GM19463 (cell line): Measurements from ENCODE around the gene ATRN.
A peak's percentile ranks its signal among the peaks of the same experiment; 100 is the strongest.
"Not testable (repeated sequence)": the region's sequence is repeated elsewhere in the genome, so short reads cannot be mapped to it uniquely, and the experiment has no call there.

Source experiments
- ATAC-seq: cut with Tn5 transposase; IDR thresholded peaks from one replicate; pipeline ENCODE4 v1.9.1; 2021; ENCODE audit warnings: mild to moderate bottlenecking, moderate library complexity; ENCODE audit not compliant: unreplicated experiment

ATRN gene

DNA sequence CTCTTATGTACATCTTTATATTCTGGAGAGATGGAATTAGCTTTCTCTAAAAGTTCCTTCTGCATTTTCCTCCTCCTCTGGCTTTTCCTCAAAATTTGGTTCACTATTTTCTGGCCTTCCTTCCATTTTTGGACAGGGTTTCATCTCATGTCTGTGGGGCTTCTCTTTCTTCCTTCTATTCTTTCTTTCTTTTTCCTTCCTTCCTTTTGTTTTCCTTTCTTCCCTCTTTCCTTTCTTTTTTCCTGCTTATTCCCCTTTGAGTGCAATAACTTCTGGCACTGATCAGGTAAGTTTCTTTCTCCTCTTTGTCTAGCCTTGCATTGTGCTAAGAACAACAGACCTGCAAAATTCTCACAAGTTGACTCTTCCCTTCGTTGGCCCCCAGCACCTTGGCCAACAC, 5.5 kb upstream of the ATRN start:
- no peak for ATAC-seq

DNA sequence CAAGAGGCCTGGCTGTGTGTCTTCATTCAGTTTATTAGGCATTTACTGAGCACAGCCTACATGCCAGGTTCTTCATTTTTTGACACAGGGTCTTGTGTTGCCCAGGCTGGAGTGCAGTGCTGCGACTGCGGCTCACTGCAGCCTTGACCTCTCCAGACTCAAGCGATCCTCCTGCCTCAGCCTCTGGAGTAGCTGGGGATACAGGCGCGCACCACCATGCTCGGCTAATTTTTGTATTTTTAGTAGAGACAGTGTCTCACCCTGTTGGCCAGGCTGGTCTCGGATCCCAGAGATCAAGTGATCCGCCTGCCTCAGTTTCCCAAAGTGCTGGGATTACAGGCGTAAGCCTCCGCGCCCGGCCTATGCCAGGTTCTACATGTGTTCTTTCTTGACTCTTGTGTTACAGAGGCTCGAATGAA, 601 bp upstream of the ATRN start:
- no peak for ATAC-seq

DNA sequence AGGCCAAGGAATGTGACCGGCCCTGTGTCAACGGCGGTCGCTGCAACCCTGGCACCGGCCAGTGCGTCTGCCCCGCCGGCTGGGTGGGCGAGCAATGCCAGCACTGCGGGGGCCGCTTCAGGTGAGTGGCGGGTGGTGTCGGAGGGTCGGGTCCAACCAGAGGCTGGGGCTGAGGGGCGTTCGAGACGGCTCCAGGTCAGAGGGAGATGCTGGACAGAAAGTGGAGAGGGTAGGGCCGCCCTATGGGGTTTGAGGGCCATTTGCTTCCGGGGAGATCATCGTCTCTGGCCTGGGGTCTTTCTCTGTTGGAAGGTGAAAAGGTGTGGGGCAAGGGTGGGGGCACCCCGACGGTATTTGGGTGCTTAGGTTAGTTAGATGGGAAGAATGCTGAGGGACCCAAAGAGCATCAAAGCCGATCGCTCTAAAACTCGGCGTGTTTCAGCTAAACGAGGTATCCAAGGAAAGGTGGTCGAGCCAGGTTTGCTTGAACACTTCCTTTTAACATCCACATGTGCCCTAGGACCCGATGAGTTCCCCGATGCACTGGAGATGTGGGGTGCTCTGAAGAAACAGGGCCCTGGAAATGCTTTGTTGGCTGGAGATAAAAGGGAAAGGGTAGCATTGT, 691 bp downstream of the ATRN start:
- peak; percentile 2 for ATAC-seq

DNA sequence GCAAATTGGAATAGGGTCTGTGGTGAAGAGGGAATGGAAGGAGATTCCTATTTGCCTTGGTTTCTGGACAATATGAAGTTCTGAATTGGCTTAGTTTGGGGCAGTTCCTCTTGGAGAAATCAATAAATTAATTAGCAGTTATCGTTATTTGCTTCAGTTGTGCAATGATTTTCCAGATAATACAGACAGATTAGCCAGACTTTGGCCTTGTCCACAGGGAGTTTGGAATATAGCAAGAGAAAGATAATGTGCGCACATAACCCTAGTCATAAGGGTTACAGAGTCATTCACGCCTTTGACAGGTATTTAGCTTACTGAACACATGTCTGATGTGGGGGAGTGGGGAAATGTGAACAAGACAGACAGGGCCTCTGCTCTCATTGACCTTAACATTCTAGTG, 1.3 kb downstream of the ATRN start:
- ATAC-seq = no peak

DNA sequence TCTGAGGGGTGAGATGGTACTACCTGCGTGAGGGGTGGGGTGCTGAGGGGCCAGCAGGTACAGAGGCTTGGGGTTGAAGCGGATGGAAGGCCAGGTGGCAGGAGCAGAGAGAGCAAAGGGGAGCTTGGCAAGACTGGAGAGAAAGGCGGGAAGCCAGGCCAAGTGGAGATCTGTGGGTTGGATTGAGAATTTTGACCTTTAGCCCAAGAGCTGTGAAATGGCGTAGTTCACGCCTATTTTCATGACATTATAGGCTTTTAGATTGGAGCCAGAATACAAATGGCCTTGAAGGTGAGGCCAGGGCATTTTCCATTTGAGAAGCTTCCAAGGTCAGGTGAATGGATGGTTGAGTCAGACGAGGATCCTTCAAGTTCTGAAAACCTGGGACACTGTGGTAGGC, 2.5 kb downstream of the ATRN start:
- no peak for ATAC-seq

DNA sequence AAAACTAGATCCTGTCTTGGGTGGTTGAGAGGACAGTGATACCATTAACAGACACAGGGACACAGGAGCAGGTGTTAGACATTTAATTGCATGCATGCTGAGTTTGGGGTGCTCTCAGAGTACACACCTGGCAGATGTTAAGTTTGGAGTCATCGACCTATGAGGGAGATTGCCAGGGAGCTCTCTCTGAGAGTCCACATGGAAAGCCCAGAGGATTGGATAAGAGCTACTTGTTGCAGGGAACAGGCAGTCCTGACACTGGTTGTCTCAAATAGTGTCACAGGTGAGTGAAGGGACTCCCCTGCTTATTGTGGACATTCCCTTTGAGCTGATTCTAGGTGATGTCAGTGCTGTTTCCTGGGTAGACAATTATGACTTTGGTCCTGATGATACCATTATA, 3.1 kb downstream of the ATRN start:
- ATAC-seq = no peak

DNA sequence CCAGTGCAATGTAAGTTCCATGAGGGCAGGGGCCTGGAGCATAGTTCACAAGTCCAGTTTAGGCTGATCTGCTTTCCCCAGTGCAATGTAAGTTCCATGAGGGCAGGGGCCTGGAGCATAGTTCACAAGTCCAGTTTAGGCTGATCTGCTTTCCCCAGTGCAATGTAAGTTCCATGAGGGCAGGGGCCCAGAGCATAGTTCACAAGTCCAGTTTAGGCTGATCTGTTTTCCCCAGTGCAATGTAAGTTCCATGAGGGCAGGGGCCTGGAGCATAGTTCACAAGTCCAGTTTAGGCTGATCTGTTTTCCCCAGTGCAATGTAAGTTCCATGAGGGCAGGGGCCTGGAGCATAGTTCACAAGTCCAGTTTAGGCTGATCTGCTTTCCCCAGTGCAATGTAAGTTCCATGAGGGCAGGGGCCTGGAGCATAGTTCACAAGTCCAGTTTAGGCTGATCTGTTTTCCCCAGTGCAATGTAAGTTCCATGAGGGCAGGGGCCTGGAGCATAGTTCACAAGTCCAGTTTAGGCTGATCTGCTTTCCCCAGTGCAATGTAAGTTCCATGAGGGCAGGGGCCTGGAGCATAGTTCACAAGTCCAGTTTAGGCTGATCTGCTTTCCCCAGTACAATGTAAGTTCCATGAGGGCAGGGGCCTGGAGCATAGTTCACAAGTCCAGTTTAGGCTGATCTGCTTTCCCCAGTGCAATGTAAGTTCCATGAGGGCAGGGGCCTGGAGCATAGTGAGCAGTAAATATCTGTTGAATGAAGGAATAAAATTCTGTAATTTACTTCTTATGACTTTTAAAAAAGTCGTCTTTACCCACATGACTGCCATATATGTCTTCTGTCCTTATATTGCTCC, 6.4 kb downstream of the ATRN start:
- not testable (repeated sequence) for ATAC-seq

DNA sequence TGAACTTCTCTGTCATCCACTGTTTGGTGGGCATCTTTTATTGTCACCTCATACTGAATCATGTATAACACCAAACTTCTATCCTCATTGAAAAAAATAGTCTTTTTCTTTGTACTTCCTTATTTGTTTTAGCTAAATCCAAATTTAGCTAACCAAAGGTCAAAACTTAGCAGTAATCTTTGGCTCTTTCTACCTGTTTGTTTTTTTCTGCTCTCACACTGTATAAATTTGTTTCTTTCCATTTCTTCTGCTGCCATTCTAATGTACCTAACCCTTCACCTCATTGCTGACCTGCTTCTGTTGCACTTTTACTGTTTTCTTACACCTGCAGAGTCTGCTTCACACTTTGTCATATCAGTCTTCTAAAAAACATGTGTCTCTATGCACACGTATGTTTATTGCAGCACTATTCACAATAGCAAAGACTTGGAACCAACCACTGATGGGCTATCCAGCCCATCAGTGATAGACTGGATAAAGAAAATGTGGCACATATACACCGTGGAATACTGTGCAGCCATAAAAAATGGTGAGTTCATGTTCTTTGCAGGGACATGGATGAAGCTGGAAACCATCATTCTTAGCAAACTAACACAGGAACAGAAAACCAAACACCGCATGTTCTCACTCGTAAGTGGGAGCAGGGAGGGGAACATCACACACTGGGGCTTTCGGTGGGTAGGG, 7.2 kb downstream of the ATRN start:
- ATAC-seq = no peak

DNA sequence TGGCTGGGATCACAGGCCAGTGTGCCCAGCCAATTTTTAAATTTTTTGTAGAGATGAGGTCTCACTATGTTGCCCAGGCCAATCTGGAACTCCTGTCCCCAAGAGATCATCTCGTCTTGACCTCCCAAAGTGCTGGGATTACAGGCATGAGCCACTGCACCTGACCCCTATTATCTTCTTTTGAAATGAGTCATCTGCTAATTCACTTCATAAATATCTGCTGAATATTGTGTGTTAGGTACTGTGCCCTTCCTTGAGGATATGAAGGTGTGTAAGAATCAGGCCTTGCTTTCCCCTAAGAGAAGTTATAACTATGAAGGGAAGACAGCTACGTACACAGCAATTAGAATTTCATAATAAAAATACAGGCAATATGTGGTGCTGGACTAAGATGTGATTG, 8.2 kb downstream of the ATRN start:
- no peak for ATAC-seq

DNA sequence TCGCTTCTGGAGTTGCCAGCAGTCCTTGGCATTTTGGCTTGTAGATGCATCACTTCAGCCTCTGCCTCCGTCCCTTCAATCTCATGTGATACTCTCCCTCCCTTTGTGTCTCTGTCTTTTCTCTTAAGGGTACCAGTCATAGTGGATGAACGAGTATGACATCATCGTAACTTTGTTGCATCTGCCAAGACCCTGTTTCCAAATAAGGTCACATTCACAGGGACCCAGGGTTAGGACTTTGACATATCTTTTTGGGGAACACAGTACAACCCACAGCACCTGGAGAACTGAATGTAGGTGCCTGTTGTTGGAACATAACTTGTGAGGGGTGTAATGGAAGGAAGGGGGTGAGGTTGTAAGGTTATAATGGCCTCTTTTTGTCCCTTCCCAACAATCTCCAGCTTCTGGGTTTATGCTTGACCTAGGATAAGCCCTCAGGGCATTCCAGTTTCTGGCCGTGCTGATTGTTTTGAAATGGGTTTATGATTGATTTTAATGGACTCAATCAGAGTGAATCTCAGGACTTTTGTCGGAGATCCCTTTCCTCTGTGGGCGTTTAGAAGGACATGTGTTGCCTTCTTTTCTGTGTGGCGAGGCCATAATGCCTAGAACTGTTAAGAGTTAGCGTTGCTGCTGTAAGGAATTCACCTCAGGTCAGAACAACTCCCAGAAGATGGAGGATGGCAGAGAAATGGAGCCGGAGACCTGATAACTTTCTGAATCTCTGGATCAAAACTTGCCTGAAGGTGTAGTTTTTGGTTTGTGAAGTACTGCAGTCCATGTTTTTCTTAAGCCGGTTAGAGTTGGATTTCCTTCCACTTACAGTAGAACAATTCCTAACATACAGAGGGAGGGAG, 9.2 kb downstream of the ATRN start:
- no peak for ATAC-seq

DNA sequence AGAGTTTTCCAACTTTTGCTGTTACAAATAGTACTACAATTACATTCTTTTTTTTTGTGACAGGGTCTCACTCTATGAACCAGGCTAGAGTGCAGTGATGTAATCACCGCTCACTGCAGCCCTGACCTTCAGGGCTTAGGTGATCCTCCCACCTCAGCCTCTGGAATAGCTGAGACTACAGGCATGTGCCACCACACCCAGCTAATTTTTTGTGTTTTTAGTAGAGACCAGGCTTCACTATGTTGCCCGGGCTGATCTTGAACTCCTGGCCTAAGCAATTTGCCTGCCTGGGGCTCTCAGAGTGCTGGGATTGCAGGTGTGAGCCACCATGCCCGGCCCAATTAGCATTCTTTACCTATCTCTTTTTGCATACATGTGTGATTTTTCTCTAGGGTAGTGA, 12.5 kb downstream of the ATRN start:
- ATAC-seq = no peak

DNA sequence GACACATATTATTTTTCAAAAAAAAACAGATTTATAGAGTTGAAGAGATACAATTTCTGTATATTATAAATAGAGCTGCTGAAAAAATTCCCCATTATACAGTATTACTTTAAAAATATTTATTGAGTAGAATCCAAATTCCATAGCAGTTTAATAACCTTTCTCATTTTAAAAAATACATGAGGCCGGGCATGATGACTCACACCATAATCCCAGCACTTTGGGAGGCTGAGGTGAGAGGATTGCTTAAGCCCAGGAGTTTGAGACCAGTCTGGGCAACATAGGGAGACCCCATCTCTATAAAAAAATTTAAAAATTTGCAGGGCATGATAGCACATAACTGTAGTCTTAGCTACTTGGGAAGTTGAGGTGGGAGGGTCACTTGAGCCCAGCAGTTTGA, 13.0 kb downstream of the ATRN start:
- ATAC-seq = no peak

DNA sequence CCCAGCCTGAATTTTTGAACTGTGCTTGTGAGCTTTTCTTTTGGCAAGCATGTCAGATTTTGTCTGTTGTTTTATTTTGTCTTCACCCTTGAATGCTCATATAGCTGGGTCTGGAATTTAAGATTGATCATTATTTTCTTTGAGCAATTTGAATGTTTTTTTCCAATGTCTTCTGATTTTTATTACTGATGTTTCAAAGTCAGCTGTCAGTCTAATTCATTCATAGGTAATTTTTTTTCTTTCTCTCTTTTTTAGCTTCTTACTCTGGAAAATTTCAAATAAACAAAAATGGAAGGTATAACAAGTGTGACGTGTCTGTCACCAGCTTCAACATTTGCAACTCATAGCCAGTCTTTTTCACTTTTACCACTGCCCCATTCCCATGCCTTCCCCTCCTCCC, 15.1 kb downstream of the ATRN start:
- no peak for ATAC-seq

DNA sequence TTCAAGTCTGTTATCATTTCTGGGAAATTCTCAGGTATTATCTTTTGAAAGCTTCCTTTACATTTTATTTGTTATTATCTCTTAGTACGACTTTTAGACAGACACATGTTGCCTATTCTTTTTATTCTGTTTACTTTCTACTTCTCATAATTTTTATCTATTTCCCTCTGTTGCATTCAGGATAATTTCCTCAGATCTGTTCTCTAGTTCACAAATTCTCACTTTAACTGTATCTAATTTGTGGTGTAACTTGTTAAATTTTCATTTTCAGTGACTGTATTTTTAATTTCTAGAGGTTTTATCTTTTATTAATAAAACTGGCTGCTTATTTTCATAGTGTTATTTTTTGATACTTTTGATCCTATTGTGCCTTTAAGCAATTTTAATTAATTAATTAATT, 16.0 kb downstream of the ATRN start:
- ATAC-seq = no peak

DNA sequence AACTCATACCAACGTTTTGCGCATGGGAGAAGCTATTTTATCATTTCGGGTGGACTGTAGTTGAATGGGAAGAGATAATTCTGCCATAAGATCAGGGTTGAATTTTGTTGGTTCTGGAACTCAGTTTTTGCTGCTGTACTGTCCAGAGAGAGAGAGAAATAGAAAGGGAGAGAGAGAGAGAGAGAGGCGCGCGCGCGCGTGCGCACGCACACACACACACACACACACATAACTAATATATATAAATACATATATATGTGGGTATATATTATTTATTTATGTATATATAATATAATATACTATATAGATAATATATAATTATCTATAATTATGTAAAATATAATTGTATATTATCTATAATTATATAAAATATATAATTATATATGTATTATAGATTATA, 21.9 kb downstream of the ATRN start:
- ATAC-seq = no peak

DNA sequence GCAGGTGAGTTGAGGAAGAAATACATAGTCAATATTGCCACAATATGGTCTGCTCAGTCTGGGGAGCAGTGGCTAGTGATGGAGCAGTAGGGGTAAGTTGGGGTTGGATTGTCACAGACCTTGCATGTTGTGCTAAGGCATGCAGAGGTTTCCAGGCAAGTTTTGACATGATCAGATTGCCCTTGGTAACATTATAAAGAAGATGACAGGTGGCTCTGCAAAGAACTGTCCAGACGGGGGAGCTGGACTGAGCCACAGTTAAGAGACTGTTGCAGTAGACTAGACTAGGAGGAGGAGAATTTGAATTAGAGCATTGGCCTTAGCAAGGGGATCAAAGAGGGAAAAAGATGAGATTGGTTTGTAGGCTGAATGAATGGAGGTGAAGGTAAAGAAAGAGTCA, 23.4 kb downstream of the ATRN start:
- ATAC-seq = no peak

DNA sequence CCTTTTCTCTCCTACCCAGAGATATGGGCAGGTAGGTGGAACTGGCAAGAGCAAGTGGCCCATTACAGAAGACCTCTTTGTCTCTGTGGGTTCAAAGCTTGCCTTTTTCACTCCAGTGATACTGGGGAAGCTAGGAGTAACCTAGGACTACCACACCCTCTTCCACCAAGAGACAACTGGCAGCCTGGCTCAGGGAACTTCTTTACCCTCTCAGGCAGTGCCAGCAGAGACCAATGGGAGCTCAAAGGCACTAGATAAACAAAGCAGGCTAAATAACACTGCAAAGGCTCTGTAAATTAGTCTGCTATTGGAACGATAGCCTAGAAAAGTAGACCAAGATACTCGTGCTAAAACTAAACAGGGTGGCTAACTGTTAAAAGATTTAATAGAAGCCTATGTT, 32.1 kb downstream of the ATRN start:
- no peak for ATAC-seq

DNA sequence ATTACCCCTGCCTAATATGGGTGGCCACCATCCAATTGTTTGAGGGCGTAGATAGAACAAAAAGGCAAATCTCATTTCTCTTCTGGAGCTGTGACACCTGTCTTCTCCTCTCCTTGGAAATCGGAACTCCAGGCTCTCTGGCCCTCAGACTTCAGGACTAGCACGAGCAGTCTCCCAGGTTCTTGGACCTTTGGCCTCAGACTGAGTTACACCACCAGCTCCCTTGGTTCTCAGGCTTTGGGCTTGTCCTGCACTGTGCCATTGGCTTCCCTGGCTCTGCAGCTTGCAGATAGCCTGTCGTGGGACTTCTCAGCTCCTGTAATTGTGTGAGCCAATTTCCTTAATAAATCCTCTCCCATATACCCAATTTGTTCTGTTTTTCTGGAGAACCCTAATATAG, 34.3 kb downstream of the ATRN start:
- no peak for ATAC-seq

DNA sequence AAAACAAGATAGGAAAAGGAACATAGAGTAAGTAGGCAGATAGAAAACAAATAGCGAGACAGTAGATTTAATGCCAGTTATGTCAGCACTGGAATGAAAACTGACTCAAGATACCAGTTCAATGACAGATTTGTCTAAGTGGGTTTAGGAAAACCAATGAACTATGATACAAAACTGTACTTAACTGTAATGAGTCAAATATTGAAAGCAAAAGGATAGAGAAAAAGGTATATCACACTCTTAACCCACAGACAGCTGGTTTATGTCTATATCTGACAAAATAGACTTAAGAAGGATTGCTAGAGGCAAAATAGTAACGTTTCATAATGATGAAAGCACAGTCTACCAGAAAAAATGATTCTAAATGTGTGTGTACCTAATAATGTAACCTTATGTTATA, 38.2 kb downstream of the ATRN start:
- ATAC-seq = no peak

DNA sequence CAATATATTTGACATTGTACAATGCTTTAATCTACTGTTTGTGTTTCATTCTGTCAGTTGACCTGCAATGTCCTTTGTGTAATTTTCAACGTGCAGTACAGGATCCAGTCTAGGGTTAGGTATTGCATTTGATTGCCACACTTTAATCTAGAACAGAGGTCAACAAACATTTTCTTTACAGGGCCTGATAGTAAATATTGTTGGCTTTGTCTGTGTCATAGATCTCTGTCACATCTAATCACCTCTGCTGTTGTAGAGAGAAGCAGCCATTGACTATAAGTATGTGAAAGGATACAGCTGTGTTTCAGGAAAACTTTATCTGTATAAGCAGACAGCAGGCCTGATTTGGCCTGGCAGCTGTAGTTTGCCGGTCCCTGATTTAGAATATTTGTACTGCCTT, 39.3 kb downstream of the ATRN start:
- ATAC-seq = no peak

DNA sequence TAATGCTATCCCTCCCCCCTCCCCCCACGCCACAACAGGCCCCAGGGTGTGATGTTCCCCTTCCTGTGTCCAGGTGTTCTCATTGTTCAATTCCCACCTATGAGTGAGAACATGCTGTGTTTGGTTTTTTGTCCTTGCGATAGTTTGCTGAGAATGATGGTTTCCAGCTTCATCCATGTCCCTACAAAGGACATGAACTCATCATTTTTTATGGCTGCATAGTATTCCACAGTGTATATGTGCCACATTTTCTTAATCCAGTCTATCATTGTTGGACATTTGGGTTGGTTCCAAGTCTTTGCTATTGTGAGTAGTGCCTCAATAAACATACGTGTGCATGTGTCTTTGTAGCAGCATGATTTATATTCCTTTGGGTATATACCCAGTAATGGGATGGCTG, 41.4 kb downstream of the ATRN start:
- ATAC-seq = not testable (repeated sequence)
